ENCODE data around the gene ADAMTSL1.

Gene ADAMTSL1

GRCh38 chr9:18473652-18474279 is at the start of gene ADAMTSL1:
Gene ADAMTSL1, plus strand, starts transcription at chr9:18474153. Its CDS starts 80 bp downstream, at chr9:18474233.
- DNase-seq: peak; percentile 77

DNA sequence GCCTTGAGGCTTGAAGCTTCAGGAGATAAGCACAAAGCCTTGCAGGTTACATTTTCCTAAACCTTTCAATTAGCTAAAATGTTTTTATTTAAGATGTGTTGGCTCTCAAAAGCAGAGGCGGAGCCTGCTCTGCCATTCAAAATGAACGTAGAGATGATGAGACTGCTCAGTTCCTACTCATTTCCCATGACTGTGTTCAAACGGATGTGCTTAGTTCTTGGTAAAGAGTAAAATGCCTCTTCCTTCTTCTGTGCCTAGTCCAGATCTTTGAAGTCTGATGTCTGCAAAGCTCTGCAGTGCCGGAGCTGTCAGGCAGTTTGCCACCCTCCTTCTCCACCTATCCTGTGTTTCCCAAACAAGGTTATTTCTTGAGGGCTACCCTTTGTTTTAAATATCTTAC is 46.3 kb upstream of the ADAMTSL1 start:
- DNase-seq: no peak

GRCh38 chr9:18428661-18429060 is 45.3 kb upstream of the ADAMTSL1 start:
- no peak for DNase-seq

DNA sequence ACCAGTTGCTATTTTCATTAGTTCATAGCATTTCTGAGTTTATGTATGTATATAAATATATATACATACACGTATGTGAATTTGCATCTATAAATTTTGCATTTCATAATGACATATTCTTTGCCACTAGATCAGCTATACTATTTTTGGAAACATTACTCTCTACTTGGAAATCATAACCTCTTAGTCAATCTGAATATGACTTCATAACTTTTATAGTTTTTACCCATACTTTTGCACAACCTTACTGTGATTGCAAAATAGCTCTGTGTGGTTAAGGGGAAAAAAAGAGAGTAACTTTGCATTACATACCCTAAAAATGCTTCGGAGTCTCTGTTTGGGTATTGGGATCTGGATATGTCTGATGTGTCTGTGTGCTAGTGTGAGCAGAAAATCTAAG is 44.9 kb upstream of the ADAMTSL1 start:
- no peak for DNase-seq

- no peak for DNase-seq
These were observed 40.3 kb upstream of the ADAMTSL1 start for GRCh38 chr9:18433620-18434019.

GRCh38 chr9:18437315-18438201 is 36.4 kb upstream of the ADAMTSL1 start:
- DNase-seq: no peak

GRCh38 chr9:18438300-18438925 is 35.5 kb upstream of the ADAMTSL1 start:
- no peak for DNase-seq

- DNase-seq: no peak
These were observed 35.0 kb upstream of the ADAMTSL1 start for GRCh38 chr9:18438951-18439350.

- no peak for DNase-seq
These were observed 32.7 kb upstream of the ADAMTSL1 start for GRCh38 chr9:18441261-18441660.

GRCh38 chr9:18442629-18443491 is 31.1 kb upstream of the ADAMTSL1 start:
- peak; percentile 86 for DNase-seq

DNA sequence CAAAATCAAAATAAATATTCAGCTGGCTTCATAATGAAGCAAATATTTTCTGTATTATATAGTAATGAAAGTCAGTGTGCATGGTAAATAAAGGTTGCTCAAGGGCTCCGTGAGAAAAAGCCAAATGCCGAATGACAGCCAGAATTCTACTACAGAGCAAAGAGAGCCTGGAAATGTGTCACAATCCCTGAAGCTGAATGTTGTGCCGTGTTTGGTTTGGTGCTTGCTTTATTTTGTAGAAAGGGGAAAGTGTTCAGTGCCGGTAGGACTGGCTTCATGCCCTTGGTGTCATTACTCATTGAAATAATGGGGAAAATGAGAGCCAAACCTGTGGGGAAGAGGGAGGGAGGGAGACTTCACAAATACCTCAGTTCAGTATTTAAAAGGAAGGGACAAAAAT is 26.8 kb upstream of the ADAMTSL1 start:
- no peak for DNase-seq

- no peak for DNase-seq
These were observed 26.4 kb upstream of the ADAMTSL1 start for GRCh38 chr9:18447541-18447940.

GRCh38 chr9:18448101-18448500 is 25.9 kb upstream of the ADAMTSL1 start:
- no peak for DNase-seq

- DNase-seq: no peak
These were observed 22.5 kb upstream of the ADAMTSL1 start for GRCh38 chr9:18451406-18451805.

GRCh38 chr9:18452276-18452675 is 21.7 kb upstream of the ADAMTSL1 start:
- no peak for DNase-seq

DNA sequence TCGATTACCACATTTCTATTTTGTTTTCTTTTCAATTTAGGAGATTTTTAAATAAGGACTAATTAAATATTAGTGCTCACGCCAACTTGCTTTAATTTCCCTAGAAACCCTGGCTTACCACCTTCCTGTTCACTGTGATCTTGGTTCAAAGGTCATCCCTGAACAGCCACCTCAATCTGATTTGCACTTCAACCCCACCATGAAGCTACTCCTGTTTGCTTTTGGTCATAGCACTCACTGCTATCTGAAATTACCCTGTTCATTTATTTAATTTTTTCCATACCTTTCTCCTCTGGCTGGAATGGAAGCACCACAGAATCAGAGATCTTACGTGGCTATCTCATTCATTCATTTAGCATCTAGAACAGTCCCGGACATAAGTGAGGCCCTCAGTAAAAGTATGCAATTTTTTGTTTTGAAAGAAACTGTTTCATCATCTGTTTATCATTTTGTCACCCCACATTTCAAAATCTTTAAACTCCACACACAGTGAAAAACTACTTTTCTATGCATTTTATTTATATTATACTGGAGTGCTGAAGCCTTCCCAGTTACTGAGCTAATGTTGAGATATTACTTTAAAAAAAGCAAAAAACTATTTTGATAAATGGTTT is 17.2 kb upstream of the ADAMTSL1 start:
- DNase-seq: no peak

GRCh38 chr9:18457510-18457909 is 16.4 kb upstream of the ADAMTSL1 start:
- no peak for DNase-seq

GRCh38 chr9:18459962-18460584 is 13.9 kb upstream of the ADAMTSL1 start:
- DNase-seq: no peak

DNA sequence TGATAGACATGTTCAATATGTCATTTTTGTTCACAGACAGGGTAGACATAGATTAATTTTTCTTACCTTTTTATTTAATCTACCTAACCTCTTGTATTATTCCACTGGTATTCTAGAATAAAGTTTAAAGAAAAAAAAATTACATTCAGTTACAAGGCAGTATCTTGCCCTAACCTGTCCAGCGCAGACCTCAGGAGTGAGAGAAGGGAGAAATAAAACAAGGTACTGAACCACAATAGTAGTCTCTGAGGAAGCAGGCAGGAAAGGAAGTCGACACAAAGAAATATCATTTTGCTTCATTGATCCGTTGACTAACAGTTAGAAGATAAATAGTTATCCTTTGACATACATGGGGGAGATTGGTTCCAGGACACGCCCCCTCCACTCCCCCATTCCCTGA is 12.5 kb upstream of the ADAMTSL1 start:
- no peak for DNase-seq

- DNase-seq: no peak
These were observed 10.0 kb upstream of the ADAMTSL1 start for GRCh38 chr9:18463991-18464390.

DNA sequence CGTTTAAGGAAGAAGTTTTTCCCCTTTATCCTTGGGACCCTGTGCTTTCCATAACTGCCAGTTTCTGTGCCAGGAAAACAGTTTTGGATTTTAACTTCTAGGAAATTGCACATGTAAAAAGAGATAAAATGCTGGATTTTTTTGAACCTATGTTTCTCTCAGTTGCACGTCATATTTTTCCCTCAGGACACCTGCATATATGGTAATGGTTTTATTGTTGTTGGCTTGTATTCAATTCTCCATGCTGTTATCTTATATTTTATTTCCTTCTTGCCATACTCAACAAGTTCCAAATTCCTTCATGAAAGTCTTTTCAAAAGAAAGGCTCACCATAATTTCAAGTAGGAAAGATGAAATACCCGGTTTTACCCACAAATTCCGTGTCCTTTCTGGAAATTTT is 7.9 kb upstream of the ADAMTSL1 start:
- DNase-seq: no peak

DNA sequence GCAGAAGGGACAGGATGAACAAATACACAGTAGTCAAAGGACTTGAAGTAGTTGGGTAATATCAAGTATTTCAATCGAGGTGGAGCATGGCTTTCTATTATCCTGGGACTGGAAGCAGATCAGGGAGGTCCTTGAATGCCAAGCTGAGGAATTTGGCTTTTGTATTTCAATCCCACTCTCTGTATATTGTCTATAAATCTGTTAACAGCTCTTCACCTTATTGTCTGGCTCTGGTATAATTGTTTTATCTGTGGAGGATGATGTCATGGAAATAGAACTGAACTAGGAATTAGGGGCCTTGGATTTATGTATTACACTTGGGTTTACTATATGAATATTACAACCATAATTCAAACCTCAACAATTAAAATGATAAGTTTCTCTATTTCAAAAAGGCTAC is 6.3 kb upstream of the ADAMTSL1 start:
- no peak for DNase-seq

All from NCI-H748 treated with DMSO at 0.1 percent for 48 hours (cell line).